Measurements from ENCODE around the gene CNTD1.

DNA sequence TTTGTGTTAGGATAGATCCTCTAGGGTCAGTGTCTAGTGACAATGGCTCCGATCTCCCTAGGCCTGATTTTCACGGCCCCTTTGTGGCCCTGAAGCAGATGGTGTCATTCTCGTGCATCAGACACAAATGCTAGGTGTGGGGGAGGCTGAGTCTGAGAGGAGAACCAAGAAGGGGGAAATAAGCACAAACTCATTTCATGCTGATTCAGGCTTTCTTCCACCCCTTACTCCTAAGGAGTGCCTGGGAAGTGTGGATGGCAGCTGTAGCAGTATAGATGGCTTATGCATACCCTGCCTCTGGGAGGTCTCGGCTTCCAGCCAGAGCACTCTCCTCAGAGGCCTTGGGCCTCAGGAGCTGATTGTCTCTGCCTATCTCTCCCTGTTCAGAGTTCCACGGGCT lies 20.1 kb upstream of the CNTD1 start:
- TF ChIP-seq POLR2A (IDR thresholded peaks at IDR 0.05) = no peak
- no peak for TF ChIP-seq CTCF (IDR thresholded peaks at IDR 0.05)

Measured in lower leg skin (tissue), 3 donors.